ENCODE results near the gene TFG. TPM values are rescaled to one million over a fixed set of nuclear protein-coding genes. Genes with fewer than 3 reads are reported as not detected.
A peak's percentile ranks its signal among the peaks of the same experiment; 100 is the strongest.
"Not testable (repeated sequence)": the region's sequence is repeated elsewhere in the genome, so short reads cannot be mapped to it uniquely, and the experiment has no call there.

Gene TFG
- total RNA-seq, result 100 to 1,000 TPM in 1 of 4 donors, 10 to 100 TPM in 3; 36.6 to 133 (median 61.7) TPM

- intact Hi-C loops (cut with DNase I; ENCODE audit: low total_unique reads), result no loop called here
- no peaks in the 10 kb centered on the region for H3K27me3 ChIP-seq
- H3K27ac ChIP-seq, result peak within 1 kb of the TSS; percentile 95 to 98
- H3K4me1 ChIP-seq, result peaks cover 0 to 8% of the 10 kb centered on the region in 2 donors
- no peaks in the 10 kb centered on the region for H3K9me3 ChIP-seq
- peak within 1 kb of the TSS; percentile 83 to 87 for H3K4me3 ChIP-seq
- DNase-seq, result peak; percentile 98 to 99
- TF ChIP-seq CTCF (IDR thresholded peaks at IDR 0.05) (peak in 2 of 4 experiments; percentile 7 to 27), POLR2A (IDR thresholded peaks at IDR 0.05) (peak; percentile 67 to 79)
- no peaks in the 10 kb centered on the region for H3K36me3 ChIP-seq
These were observed at the start of gene TFG for GRCh38 chr3:100708989-100709841. TSS of gene TFG (plus strand) at chr3:100709494. CDS start at chr3:100713686, 4,192 bp downstream.

GRCh38 chr3:100661294-100661693 is 48.0 kb upstream of the TFG start:
- H3K27ac ChIP-seq; H3K27me3 ChIP-seq; H3K9me3 ChIP-seq; DNase-seq; H3K4me1 ChIP-seq; H3K36me3 ChIP-seq; H3K4me3 ChIP-seq; intact Hi-C loops (cut with DNase I; ENCODE audit: low total_unique reads): not testable (repeated sequence)

- Histone ChIP-seq H3K36me3 (no peaks in the 10 kb centered on the region), H3K4me1 (no peaks in the 10 kb centered on the region), H3K4me3 (no peak overlapping the region), H3K9me3 (no peaks in the 10 kb centered on the region), H3K27me3 (no peaks in the 10 kb centered on the region), H3K27ac (no peak overlapping the region)
- TF ChIP-seq CTCF (IDR thresholded peaks at IDR 0.05) (no peak), POLR2A (IDR thresholded peaks at IDR 0.05) (no peak)
- intact Hi-C loops (cut with DNase I; ENCODE audit: low total_unique reads), result no loop called here
- DNase-seq, result no peak
These were observed 47.0 kb upstream of the TFG start for GRCh38 chr3:100662113-100662823.

- Histone ChIP-seq H3K27me3 (no peaks in the 10 kb centered on the region), H3K4me3 (no peak overlapping the region), H3K27ac (no peak overlapping the region), H3K36me3 (no peaks in the 10 kb centered on the region), H3K9me3 (no peaks in the 10 kb centered on the region), H3K4me1 (no peaks in the 10 kb centered on the region)
- no peak for TF ChIP-seq CTCF (IDR thresholded peaks at IDR 0.05)
- TF ChIP-seq POLR2A (IDR thresholded peaks at IDR 0.05), result no peak
- DNase-seq, result no peak
- intact Hi-C loops (cut with DNase I; ENCODE audit: low total_unique reads), result no loop called here
These were observed 44.1 kb upstream of the TFG start for GRCh38 chr3:100665230-100665629.

GRCh38 chr3:100666699-100667098 is 42.6 kb upstream of the TFG start:
- H3K9me3 ChIP-seq; H3K27ac ChIP-seq; DNase-seq; H3K36me3 ChIP-seq; H3K4me1 ChIP-seq; H3K4me3 ChIP-seq; H3K27me3 ChIP-seq; intact Hi-C loops (cut with DNase I; ENCODE audit: low total_unique reads): not testable (repeated sequence)

GRCh38 chr3:100667316-100667715 is 42.0 kb upstream of the TFG start:
- H3K4me3 ChIP-seq; H3K27me3 ChIP-seq; intact Hi-C loops (cut with DNase I; ENCODE audit: low total_unique reads); H3K27ac ChIP-seq; H3K36me3 ChIP-seq; H3K4me1 ChIP-seq; H3K9me3 ChIP-seq; DNase-seq: not testable (repeated sequence)

- H3K4me3 ChIP-seq; H3K36me3 ChIP-seq; H3K27me3 ChIP-seq; intact Hi-C loops (cut with DNase I; ENCODE audit: low total_unique reads); H3K4me1 ChIP-seq; H3K9me3 ChIP-seq; H3K27ac ChIP-seq; DNase-seq: not testable (repeated sequence)
These were observed 38.3 kb upstream of the TFG start for GRCh38 chr3:100670995-100671394.

All from uterus (tissue), 4 donors.